GM23248 (cell line): ENCODE results near the gene UNC50.
"Not testable (repeated sequence)": the region's sequence is repeated elsewhere in the genome, so short reads cannot be mapped to it uniquely, and the experiment has no call there.

Experiments used
- EZH2 ChIP-seq: fragments of 200-600 bp; sonication (generic); IDR thresholded peaks from 2 replicates; pipeline ENCODE4 v1.6.1; 2018; ENCODE audit warnings: antibody characterized with exemption, mild to moderate bottlenecking; ENCODE audit not compliant: insufficient read depth, poor library complexity, severe bottlenecking
- EZH2phosphoT487 ChIP-seq: fragments of 200-600 bp; sonication (generic); IDR thresholded peaks from 2 replicates; pipeline ENCODE4 v1.6.1; 2018; ENCODE audit warnings: antibody characterized with exemption, moderate library complexity, mild to moderate bottlenecking, low read depth; ENCODE audit not compliant: insufficient read depth

GRCh38 chr2:98594665-98595064, 13.7 kb upstream of the UNC50 start:
- not testable (repeated sequence) for TF ChIP-seq EZH2, EZH2phosphoT487
